ENCODE data around the gene OR2A25.
"Not testable (repeated sequence)": the region's sequence is repeated elsewhere in the genome, so short reads cannot be mapped to it uniquely, and the experiment has no call there.

Gene OR2A25, protein sequence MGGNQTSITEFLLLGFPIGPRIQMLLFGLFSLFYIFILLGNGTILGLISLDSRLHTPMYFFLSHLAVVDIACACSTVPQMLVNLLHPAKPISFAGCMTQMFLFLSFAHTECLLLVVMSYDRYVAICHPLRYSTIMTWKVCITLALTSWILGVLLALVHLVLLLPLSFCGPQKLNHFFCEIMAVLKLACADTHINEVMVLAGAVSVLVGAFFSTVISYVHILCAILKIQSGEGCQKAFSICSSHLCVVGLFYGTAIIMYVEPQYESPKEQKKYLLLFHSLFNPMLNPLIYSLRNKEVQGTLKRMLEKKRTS

DNA sequence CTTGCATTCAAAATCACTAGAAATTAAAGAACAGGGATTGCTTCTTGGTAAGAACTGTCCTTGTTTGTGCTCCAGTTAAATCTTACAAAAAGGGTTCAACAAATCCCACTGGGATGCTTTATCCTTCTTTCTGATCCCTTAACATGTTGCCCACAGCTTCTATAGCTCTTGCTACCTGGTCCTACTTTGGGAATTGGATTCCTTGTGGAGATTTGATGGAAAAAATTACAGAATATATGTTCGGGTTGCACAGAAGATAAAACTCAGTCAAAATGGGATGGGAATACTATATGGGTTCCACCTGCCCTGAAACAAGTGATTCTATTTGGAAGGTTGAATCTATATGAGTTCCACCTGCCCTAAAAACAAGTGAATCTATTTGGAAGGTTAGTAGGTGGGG, at the start of gene OR2A25:
Gene OR2A25 (plus strand): TSS at position 301 of the 400 bp plus-strand sequence. CDS start 4,409 bp downstream, outside the sequence.
- DNase-seq = no peak

DNA sequence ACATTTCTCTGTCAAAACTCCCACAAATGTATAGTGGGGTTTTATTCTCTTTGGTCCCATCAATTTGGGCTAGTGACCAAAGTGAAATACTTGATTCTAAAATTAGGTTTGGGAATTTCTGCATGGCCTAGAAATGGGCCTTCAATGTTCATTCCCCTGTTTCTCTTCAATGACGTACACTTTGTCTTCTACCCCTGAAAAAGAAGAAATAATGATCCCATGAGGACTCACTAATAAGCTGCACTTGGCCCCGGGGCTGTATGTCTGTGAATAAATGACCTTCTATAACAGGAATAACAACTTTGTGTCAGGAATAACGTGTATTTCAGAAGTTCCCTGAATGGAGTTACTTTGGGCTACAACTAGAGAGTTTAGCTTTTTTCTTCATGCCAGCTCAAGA, 49.3 kb upstream of the OR2A25 start:
- no peak for DNase-seq

DNA sequence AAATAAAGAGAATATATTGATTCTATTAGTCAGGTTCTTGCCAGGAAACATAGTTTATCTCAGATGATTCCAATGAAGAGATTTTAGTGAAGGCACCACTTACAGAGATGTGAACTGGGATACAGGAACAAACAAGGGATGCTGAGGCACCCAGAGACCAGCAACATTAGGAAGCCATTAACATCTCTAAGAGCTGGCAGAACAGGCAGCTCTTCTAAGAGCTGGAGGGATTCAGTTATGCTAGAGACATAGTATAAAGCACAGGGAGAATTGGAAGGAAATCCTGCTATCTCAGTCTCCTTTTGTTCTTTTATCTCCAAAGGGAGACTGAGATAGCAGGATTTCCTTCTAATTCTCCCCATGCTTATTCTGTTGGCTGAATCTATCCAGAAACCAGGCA, 47.4 kb upstream of the OR2A25 start:
- DNase-seq = no peak

DNA sequence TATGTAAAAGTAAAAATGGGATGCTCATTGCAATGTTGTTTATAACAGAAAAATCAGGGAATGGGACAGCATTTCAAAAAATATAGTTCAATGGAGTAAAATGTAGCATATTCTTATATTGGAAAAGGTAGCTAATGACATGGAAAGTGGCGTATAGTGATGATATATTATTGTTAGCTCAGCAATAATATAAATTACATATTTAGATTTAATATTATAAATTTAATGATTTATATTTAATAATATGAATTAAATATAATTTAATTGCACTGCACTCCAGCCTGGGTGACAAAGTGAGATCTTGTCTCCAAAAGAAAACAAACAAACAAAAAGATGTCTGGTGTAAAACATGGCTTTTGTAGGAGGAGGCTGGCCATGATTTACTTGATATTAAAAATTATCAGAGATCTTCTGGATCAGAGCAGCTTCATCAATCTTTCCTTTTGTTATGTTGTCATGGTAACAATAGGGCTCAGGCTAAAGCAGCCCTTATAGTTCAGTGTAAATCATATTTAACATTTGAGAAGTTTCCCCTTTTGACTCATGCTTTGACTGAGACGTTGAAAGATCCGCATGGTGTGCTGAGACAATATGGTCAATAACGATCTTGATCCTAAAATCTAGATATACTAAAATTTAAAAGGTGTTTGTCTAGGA, 46.3 kb upstream of the OR2A25 start:
- DNase-seq = no peak

DNA sequence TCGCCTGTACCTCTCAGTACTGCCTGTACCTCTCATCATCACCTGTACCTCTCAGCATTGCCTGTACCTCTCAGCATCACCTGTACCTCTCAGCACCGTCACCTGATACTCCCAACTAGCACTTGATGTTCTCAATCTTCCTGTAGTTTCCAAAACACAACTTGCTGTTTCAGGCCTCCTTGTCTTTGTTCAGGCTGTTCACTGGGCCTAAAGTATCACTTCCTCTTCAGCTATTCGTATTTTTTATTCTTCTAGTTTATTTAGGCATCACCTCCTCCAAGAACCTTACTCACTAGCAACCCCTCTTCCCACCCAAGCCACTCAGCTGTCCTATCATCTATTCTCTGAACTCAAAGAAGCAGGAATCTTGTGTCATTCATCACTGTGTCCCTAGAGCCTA, 45.4 kb upstream of the OR2A25 start:
- no peak for DNase-seq

DNA sequence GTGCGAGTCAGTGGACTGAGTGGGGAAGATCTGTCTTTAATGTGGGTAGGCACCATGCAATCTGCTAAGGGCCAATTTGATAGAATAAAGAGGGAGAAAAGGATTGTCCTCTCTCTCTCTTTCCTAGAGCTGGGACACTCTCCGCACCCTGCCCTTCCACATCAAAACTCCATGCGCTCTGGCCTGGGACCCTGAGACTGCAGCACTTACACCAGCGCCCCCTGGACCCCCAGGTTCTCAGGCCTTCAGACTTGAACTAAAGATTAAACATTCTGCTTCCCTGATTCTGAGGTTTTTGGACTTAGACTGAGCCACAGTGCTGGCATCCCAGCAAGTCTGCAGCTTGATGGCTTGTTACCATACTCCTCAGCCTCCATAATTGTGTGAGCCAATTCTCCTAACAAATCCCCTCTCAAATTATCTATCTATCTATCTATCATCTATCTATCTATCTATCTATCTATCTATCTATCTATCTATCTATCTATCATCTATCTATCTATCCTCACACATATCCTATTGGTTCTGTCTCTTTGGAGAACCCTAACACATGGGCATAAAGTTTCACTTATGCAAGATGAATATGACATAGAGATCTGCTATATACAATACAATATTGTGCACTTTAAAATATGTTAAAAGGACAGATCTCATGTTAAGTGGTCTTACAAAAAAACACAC, 43.3 kb upstream of the OR2A25 start:
- no peak for DNase-seq

DNA sequence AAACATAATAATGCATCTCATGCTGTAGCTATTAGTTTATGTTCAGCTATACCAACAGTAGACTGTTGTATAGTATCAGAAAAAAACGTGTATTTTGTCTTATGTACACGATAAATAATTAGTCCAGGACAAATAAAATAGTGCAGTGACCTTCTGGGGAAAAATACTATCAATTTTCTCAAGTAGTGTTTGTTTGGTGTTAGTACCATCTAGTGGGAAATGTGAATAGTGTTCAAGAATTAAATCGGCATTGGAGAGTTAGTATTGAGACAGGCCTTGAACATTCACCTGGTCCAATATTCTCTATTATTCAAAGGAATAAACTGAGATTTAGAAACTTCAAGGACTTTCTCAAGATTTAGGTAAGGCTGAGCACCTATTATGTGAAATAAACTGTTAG, 42.5 kb upstream of the OR2A25 start:
- no peak for DNase-seq

DNA sequence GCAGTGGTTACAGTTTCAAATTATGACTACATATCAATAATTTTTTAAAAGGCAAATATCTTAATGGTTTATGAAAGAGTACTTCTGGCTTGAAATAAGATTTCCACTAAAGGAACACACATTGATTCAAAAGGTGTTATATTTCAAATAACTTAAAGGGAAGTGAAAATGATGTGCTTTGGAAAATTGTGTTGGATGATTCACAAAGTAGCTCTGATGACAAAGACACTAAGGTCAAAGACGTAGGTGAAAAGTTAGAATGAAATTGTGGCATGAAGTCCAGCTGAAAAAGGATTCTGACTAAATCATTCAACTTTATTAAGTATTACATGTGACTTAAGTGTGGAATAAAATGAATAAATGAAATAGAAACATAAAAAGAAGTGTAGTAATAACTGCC, 41.6 kb upstream of the OR2A25 start:
- no peak for DNase-seq

DNA sequence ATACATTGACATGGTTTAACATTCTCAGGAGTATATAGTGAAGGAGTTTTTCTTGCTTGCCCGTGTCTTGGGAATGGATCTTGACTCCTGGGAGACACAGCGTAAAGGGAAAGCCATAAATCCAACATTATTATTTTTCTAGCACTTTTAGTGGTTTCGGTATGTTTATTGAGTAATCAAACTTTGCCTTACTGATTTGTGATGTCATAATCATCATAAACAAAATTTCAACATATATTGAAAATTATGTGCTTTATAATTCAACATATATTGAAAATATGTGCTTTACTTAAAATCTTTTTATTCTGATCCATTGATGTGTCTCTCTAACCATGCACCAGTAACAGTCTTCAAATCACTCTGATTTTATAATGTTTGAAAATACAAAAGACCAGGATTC, 41.1 kb upstream of the OR2A25 start:
- no peak for DNase-seq

DNA sequence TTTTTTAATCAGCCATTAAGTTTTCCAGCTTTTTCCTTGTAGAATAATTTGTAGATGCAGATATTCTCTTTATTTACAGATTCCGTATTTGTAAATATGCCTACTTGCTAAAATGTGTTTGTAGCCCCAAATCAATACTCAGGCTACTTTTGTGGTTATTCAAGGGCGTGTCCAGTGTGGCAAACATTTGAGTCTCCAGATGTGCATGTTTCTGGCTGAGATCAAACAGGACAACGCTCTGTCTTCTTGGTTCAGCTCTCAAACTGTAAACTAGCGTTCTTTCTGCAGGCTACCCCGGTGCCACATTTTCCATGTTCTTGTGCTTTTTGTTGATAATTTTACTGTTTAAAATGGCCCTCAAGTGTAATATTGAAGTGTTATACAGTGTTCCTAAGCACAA, 37.1 kb upstream of the OR2A25 start:
- DNase-seq = no peak

DNA sequence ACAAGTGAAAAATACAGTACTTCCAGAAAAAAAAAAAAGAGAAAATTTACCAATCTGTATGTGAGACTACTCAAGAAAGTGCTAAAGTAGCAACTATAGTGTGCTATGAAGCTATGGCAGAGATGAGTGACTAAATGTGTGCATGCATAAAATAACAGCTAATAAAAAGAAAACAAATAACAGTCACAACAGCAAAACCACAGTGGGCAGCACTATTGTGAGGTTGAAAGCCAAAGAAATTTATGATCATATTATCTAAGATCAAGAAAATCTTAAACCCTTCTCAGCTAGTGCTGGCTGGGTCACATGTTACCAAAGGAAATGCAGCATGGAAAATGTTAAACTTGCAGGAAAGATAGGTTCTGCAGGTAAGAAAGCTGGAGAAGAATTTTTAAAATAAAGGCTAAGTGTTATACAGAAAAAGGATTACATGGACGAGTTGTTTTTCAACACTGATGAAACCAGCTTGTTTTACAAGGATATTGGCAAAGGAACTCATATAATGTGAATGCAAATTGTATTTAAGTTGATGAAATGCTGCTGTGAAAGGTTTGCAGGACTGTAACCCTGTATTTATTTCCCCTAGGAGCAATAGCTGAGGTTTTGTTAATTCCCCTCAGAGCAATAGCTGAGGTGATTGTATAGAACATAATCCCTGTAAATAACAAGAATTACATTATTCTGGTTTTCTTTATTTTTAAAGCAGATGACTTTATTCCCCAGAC, 36.5 kb upstream of the OR2A25 start:
- DNase-seq = no peak

DNA sequence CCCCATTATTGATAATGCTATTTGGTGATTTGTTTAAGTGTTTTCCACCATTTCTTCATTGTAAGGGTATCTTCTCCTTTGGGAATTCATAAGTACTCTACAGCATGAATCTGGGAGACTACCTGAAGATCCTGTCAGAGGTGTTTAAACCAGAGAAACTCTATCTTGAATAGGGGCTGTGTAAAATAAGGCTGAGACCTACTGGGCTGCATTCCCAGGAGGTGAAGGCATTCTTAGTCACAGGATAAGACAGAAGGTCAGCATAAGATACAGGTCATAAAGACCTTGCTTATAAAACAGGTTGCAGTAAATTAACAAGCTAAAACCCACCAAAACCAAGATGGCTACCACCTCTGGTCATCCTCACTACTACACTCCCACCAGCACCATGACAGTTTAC, 34.2 kb upstream of the OR2A25 start:
- no peak for DNase-seq

DNA sequence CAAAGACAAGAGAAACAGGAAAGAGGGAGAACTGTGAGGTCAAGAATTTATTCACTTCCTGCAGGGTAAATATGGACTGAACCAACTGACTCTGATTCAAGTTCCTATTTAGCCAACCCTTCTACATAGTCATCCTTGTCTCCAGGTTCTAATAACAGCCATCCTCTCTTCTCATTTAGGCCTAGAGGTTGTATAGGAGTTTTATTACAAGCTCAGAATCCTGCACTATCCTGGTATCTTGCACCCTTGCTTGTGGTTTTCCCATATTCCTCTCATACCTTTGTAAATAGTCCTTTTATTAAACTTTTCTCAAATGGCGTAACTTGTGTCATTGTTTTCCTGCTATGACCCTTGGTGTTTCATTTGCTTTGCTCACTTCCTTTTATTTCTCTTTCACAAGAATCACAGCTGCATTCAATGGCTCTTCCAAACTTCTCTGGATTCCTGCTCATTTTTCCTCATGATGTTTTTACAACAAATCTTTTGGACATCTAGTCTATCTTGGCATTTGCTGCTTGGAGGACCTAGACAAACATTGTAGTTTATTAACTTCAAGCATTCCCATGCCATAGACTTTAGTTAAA, 33.2 kb upstream of the OR2A25 start:
- no peak for DNase-seq

DNA sequence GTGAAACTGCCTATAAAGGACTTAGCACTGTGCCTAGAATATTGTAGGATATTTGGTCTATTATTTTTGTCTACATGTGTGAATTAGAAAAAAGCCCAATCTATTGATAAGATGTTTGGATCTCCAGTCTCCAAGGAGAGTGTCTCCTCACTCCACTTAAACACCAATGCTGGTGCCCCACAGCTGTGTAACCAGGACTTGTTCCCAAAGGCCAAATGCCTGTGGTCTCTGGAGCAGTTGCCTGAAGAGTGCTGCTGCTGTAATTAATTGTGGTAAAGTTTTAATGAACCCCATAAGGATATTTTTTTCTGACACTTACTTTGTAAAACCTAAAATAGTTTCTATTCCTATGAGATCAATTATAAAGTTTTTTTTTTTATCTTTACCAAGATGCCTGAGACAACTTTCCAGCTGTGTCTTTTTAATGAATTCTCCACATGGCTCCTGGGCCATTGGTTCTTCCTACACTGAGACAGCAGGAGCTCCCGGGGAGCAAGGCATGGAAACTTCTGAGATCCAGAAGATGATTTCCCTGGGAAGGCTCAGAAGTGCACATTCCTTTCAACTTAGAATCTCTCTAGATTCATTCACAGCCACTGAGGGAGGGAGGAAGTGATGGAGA, 32.1 kb upstream of the OR2A25 start:
- DNase-seq = no peak

DNA sequence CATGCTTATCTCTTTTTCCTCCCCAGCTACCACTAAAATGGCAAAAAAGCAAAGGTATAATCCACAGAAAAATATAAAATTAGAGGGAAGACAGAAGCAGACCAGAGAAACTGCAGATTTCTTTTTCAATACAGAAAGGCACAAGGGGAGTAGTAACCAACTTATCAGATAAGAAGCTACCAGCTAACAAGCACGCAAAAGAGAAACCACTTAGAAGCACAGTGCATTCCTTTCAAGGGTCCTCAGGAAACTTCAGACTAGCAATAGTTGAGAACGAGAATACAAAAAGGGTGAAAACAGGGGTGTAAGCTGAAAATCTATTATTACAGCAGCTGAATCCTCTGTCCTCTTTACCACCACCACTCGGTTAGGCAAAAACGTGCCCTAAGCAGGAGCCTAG, 30.7 kb upstream of the OR2A25 start:
- no peak for DNase-seq

DNA sequence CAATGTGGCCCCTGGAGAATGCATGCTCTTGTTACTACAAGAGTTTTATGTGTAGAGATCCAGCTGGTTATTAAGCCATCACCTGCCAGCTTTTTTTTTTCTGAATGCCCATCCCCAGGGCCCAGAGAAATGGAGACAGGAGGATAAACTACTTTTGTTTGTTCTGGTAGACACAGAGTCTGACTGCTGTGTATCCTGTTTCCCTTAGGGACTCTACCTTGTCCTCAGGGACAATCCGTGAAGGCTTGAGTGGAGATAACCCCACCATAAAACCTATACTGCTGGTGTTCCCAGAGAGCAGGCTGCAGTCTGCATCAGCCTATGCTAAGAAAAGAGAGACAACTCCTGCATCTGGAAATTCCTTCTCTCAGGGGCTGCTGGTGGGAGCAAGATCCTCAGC, 21.0 kb upstream of the OR2A25 start, which contains the start of gene OR2A5:
Gene OR2A5 (plus strand): TSS at position 301 of the 400 bp plus-strand sequence. CDS start 1,454 bp downstream, outside the sequence.
- DNase-seq = no peak

DNA sequence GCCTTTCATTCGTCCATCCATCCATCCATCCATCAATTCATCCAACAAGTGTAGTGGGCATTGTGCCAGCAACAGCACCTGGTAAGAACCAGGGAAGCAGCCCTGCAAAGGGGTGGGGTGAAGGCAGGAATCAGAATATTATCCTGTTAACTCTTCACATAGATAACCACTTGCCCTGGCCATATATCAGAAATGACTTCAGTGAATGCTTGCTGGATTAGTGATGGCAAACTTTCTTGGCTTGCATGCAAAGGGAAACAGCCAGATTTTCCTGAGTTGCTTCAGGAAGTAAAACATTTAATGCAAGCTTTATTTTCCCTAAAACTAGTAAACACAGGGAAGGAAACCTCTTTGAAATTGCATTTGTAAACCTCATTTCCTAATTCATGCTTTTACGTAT, 20.1 kb upstream of the OR2A25 start:
- no peak for DNase-seq

DNA sequence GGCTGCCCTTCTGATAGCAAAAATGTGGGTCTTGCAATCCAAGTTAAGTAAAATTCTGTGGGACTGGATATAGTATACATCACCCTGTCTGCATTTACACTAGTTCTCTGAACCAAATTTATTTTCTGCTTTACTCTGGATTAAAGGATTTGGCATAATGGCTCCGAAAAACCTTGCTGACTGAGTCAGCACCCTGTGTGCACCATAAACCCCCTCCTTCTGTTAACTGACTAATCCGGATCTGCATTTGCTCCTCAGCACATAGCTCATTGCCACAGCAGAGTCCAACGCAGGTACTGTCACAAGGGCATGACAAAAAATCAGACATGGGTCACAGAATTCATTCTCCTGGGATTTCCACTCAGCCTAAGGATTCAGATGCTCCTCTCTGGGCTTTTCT, 19.5 kb upstream of the OR2A25 start:
- DNase-seq = no peak

DNA sequence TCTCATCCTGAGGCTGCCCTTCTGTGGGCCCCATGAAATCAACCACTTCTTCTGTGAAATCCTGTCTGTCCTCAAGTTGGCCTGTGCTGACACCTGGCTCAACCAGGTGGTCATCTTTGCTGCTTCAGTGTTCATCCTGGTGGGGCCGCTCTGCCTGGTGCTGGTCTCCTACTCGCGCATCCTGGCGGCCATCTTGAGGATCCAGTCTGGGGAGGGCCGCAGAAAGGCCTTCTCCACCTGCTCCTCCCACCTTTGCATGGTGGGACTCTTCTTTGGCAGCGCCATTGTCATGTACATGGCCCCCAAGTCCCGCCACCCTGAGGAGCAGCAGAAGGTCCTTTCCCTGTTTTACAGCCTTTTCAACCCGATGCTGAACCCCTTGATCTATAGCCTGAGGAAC, 18.7 kb upstream of the OR2A25 start:
- not testable (repeated sequence) for DNase-seq

DNA sequence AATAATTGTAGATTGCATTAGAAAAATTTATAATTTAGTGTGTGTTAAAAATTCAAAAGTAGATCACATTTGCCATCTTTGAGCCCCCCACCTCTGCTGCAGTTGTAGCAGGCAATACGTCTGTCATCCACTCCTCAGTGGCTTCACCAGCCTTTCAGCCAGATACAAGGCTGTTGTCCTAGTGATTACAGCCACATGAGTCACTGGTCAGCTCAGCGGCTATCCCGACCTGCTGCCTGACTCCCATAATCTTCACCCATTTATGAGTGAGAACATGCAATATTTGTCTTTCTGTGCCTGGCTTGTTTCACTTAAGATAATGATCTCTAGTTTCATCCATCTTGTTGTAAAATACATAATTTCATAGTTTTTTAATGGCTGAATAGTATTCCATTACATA, 11.7 kb upstream of the OR2A25 start:
- no peak for DNase-seq

DNA sequence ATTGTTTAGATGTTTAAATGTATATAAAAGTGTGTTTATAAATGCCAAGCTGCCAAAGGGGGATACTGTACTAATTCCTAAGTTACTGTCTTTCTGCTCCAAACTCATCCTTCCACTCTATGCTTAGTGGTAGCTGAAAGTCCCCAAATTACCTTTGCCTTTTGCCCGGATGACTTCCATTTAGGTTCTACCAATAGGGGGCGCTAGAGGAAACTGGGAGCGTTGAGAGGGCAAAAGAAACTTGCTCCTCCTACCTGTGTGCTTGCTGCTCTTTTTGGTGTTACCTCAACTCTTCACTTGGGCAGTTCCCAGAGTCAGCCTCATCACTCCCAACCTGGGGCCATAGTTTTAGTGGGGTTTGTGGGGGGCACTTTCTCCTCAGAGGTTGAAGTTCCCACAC, 5.9 kb upstream of the OR2A25 start:
- no peak for DNase-seq

DNA sequence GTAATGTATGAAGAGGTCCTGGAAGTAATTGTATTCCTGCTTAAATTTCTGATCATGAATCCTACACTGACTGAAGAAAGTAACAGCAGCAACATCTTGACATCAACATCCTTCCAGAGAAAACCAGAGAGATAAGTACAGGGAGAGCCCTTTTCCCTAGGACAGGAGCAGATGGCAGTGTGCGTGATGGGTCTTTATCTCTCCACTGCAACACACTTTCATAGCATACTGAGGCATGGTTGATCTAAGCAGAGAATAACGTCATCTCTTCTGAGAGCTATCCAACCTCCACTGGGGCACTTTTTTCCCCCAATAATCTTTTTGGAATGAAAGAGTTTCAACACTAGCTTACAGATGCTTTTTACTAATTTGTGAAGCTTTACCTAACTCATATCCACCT, 342 bp downstream of the OR2A25 start:
- no peak for DNase-seq

DNA sequence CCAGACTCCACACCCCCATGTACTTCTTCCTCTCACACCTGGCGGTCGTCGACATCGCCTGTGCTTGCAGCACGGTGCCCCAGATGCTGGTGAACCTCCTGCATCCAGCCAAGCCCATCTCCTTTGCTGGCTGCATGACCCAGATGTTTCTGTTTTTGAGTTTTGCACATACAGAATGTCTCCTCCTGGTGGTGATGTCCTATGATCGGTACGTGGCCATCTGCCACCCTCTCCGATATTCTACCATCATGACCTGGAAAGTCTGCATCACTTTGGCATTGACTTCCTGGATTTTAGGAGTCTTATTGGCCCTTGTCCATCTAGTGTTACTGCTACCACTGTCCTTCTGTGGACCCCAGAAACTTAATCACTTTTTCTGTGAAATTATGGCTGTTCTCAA, 4.8 kb downstream of the OR2A25 start:
- DNase-seq = no peak
